Upper lobe of left lung (tissue), 6 donors: ENCODE measurements around the gene GPN3. TPM values are rescaled to one million over a fixed set of nuclear protein-coding genes. Genes with fewer than 3 reads are reported as not detected.
"Not testable (repeated sequence)": the region's sequence is repeated elsewhere in the genome, so short reads cannot be mapped to it uniquely, and the experiment has no call there.

ENCODE experiments used
- ATAC-seq, 2 donors: fragments of 200-7000 bp; cut with Tn5 transposase; one replicate each; pipeline ENCODE4 v1.9.1; 2022; ENCODE audit warnings: mild to moderate bottlenecking in 2 of 2, moderate library complexity in 2 of 2; ENCODE audit not compliant: low FRiP score in 2 of 2
- DNase-seq, 2 donors: peaks; one replicate each; pipeline ENCODE4 v3.0.0-alpha.2; 2019 to 2020
- H3K27ac ChIP-seq, 4 donors: fragments of 200-600 bp; sonication (generic); one replicate each; pipeline ENCODE4 v1.5.1; 2016 to 2019
- H3K27me3 ChIP-seq, 4 donors: fragments of 200-600 bp; sonication (generic); one replicate each; pipeline ENCODE4 v1.5.1; 2017 to 2019
- H3K36me3 ChIP-seq, 4 donors: fragments of 200-600 bp; sonication (generic); one replicate each; pipeline ENCODE4 v1.5.1; 2016 to 2019
- H3K4me1 ChIP-seq, 4 donors: fragments of 200-600 bp; sonication (generic); one replicate each; pipeline ENCODE4 v1.5.1; 2018 to 2019
- H3K4me3 ChIP-seq, 4 donors: fragments of 200-600 bp; sonication (generic); one replicate each; pipeline ENCODE4 v1.5.1; 2017 to 2019; ENCODE audit warnings: mild to moderate bottlenecking in 2 of 4, moderate library complexity in 1 of 4
- H3K9me3 ChIP-seq, 4 donors: fragments of 200-600 bp; sonication (generic); one replicate each; pipeline ENCODE4 v1.5.1; 2018 to 2019
- CTCF ChIP-seq, 6 experiments: fragments of 450-650 bp in 4 of 6; fragments of 200-600 bp in 2 of 6; sonication (generic) in 2 of 6; IDR thresholded peaks; one replicate each; pipeline ENCODE4 v1.5.1; 2016 to 2019; ENCODE audit warnings: antibody characterized with exemption in 6 of 6
- EP300 ChIP-seq, 4 donors: sonication (generic); formaldehyde crosslinking; IDR thresholded peaks; one replicate each; pipeline ENCODE4 v1.5.1; 2017; ENCODE audit warnings: antibody characterized with exemption in 4 of 4, control low read depth in 2 of 4
- POLR2A ChIP-seq, 4 donors: fragments of 450-650 bp; IDR thresholded peaks; one replicate each; pipeline ENCODE4 v1.5.1; 2016 to 2017; ENCODE audit warnings: antibody characterized with exemption in 4 of 4, mild to moderate bottlenecking in 2 of 4
- POLR2AphosphoS5 ChIP-seq, 2 donors: sonication (generic); formaldehyde crosslinking; IDR thresholded peaks; one replicate each; pipeline ENCODE4 v1.5.1; 2017; ENCODE audit warnings: antibody characterized with exemption in 2 of 2
- WGBS, 2 donors: methylation state at CpG; one replicate each; pipeline ENCODE4 v1.1.5; 2017 to 2018; 5-methylcytosine and 5-hydroxymethylcytosine counted together
- total RNA-seq, 6 donors: library from RNA; depleted of rRNA in 4 of 6; stranded (reverse); fragments of >200 nt in 4 of 6; gene quantifications; one replicate each; pipeline versions ENCODE4 v1.1.0 to v1.2.1, GENCODE V29; 2016 to 2021
- donor health status: DM: no; HTN: no; CAD: no; lungs with moderate emphysema.
- donor health status: DM: no; HTN: yes; CAD: no; lungs with severe emphysema.

Gene GPN3
- total RNA-seq, 6 donors from 2014 or later = 4.1 to 31.4 (median 19.6) TPM

DNA sequence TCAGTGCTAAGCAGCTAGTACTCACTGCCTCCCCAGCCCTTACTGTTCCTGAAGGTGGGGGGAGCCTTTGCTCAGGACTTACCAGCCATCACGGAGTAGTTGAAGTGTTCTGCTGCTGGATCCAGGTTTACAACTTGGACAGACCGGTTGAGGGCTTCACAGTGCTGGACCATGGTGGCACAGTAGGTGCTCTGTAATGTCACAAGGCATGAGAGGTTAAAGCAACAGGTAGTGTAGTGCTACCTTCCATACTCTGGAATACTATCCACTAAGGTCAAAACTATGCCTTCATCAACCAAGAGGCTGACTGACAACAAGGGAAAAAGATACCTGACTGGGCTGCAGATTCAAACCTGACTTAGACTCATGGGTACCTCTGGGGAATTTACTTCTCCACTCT is 3.0 kb downstream of the GPN3 start:
- DNase-seq (no peak), ATAC-seq (no peak)
- TF ChIP-seq CTCF (IDR thresholded peaks at IDR 0.05) (no peak), EP300 (IDR thresholded peaks at IDR 0.05) (no peak), POLR2A (IDR thresholded peaks at IDR 0.05) (no peak), POLR2AphosphoS5 (IDR thresholded peaks at IDR 0.05) (no peak)
- WGBS, 2 donors = 92 to 96% methylated on average over 2 of the region's 2 CpGs
- Histone ChIP-seq H3K9me3 (no peaks in the 10 kb centered on the region), H3K27me3 (no peaks in the 10 kb centered on the region), H3K36me3 (peaks cover 0 to 44% (median 11%) of the 10 kb centered on the region in 4 donors), H3K27ac (no peak overlapping the region), H3K4me1 (peaks cover 18 to 28% (median 21%) of the 10 kb centered on the region in 4 donors), H3K4me3 (no peak overlapping the region)

DNA sequence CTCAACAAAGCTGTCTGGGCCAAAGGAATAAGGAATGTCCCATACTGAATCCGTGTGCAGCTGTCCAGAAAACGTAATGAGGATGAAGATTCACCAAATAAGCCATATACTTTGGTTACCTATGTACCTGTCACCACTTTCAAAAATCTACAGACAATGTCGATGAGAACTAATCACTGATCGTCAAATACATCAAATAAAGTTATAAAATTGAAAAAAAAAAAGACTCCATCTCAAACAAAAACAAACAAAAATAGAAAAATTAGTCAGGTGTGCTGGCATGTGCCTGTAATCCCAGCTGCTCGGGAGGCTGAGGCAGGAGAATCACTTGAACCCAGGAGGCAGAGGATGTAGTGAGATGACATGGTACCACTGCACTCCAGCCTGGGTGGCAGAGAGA is 6.9 kb downstream of the GPN3 start:
- WGBS, 2 donors = 86 to 92% methylated on average over 5 of the region's 5 CpGs
- not testable (repeated sequence) for DNase-seq

GRCh38 chr12:110458756-110459155 is 9.3 kb downstream of the GPN3 start:
- H3K27me3 ChIP-seq = no peaks in the 10 kb centered on the region
- no peak for TF ChIP-seq EP300 (IDR thresholded peaks at IDR 0.05)
- 94 to 97% methylated on average over 4 of the region's 4 CpGs for WGBS, 2 donors
- DNase-seq (no peak), ATAC-seq (no peak)
- peaks cover 0 to 26% (median 5%) of the 10 kb centered on the region in 4 donors for H3K4me1 ChIP-seq
- H3K36me3 ChIP-seq = peaks cover 0 to 67% (median 11%) of the 10 kb centered on the region in 4 donors
- no peak overlapping the region for H3K27ac ChIP-seq
- H3K9me3 ChIP-seq = no peaks in the 10 kb centered on the region
- H3K4me3 ChIP-seq = no peak overlapping the region

More for the DNA sequence above, 6.9 kb downstream of the GPN3 start:
- peaks cover 0 to 16% (median 2%) of the 10 kb centered on the region in 4 donors for H3K4me1 ChIP-seq
- H3K36me3 ChIP-seq = peaks cover 0 to 64% (median 16%) of the 10 kb centered on the region in 4 donors
- not testable (repeated sequence) for H3K4me3 ChIP-seq, H3K27me3 ChIP-seq, ATAC-seq, H3K9me3 ChIP-seq, H3K27ac ChIP-seq

- Histone ChIP-seq H3K4me3 (no peak overlapping the region), H3K36me3 (peaks cover 3 to 38% (median 4%) of the 10 kb centered on the region in 4 donors), H3K27me3 (no peaks in the 10 kb centered on the region), H3K9me3 (no peaks in the 10 kb centered on the region), H3K4me1 (peaks cover 4 to 38% (median 11%) of the 10 kb centered on the region in 4 donors), H3K27ac (no peak overlapping the region)
- DNase-seq (no peak), ATAC-seq (no peak)
- WGBS, 2 donors = 72 to 89% methylated on average over 4 of the region's 4 CpGs
- TF ChIP-seq EP300 (IDR thresholded peaks at IDR 0.05) (no peak), POLR2AphosphoS5 (IDR thresholded peaks at IDR 0.05) (no peak), CTCF (IDR thresholded peaks at IDR 0.05) (no peak), POLR2A (IDR thresholded peaks at IDR 0.05) (no peak)
These were observed 14.3 kb downstream of the GPN3 start for GRCh38 chr12:110453569-110454296.

GRCh38 chr12:110451263-110451662 is 16.8 kb downstream of the GPN3 start:
- Histone ChIP-seq H3K4me1 (peaks cover 19 to 47% (median 26%) of the 10 kb centered on the region in 4 donors), H3K27me3 (no peaks in the 10 kb centered on the region), H3K9me3 (no peaks in the 10 kb centered on the region), H3K36me3 (peaks cover 0 to 34% (median 3%) of the 10 kb centered on the region in 4 donors), H3K4me3 (no peak overlapping the region), H3K27ac (peak overlapping the region in 1 of 4 donors; percentile 43)
- 57 to 75% methylated on average over 1 of the region's 1 CpG for WGBS, 2 donors
- DNase-seq (no peak), ATAC-seq (no peak)
- TF ChIP-seq POLR2AphosphoS5 (IDR thresholded peaks at IDR 0.05) (no peak), POLR2A (IDR thresholded peaks at IDR 0.05) (no peak), CTCF (IDR thresholded peaks at IDR 0.05) (no peak), EP300 (IDR thresholded peaks at IDR 0.05) (no peak)
